Measurements from ENCODE around the gene MYO16. TPM values are rescaled to one million over a fixed set of nuclear protein-coding genes. Genes with fewer than 3 reads are reported as not detected.

The MYO16 gene
- total RNA-seq, 2 donors from 2014 or later, result 0.42 TPM; not detected in 1

DNA sequence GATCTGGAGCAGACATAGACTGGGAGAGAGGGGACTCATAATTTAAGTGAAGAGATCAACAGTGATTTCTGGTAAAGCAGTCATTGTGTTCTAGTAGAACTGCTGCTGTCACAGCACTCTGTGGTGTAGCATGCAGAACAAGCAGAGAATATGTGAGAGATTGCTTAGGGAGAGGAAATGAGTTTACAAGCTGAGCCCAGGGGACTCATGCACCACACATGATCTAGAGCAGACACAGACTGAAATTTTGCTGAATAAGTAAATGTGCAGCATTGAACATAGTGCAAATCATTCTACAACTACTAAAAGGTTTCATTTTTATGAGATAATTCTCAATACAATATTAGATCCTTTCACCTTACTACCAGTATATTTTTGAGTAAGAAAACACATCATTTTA lies 125.7 kb downstream of the MYO16 start:
- no peak overlapping the region for H3K4me3 ChIP-seq
- no peaks in the 10 kb centered on the region for H3K4me1 ChIP-seq (ENCODE audit: control insufficient read depth in 1 of 2, low read depth in 2 of 2)
- H3K27ac ChIP-seq, result no peak overlapping the region
- TF ChIP-seq, protein P1, sequence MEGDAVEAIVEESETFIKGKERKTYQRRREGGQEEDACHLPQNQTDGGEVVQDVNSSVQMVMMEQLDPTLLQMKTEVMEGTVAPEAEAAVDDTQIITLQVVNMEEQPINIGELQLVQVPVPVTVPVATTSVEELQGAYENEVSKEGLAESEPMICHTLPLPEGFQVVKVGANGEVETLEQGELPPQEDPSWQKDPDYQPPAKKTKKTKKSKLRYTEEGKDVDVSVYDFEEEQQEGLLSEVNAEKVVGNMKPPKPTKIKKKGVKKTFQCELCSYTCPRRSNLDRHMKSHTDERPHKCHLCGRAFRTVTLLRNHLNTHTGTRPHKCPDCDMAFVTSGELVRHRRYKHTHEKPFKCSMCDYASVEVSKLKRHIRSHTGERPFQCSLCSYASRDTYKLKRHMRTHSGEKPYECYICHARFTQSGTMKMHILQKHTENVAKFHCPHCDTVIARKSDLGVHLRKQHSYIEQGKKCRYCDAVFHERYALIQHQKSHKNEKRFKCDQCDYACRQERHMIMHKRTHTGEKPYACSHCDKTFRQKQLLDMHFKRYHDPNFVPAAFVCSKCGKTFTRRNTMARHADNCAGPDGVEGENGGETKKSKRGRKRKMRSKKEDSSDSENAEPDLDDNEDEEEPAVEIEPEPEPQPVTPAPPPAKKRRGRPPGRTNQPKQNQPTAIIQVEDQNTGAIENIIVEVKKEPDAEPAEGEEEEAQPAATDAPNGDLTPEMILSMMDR (IDR thresholded peaks at IDR 0.05), result no peak
- DNase-seq (ENCODE audit: low spot score) (no peak), ATAC-seq (ENCODE audit: insufficient number of reproducible peaks, low FRiP score, low read depth) (no peak)
- no peaks in the 10 kb centered on the region for H3K9me3 ChIP-seq
- no peaks in the 10 kb centered on the region for H3K36me3 ChIP-seq
- H3K27me3 ChIP-seq (replicated peaks; ENCODE audit: insufficient read depth), result no peaks in the 10 kb centered on the region

DNA sequence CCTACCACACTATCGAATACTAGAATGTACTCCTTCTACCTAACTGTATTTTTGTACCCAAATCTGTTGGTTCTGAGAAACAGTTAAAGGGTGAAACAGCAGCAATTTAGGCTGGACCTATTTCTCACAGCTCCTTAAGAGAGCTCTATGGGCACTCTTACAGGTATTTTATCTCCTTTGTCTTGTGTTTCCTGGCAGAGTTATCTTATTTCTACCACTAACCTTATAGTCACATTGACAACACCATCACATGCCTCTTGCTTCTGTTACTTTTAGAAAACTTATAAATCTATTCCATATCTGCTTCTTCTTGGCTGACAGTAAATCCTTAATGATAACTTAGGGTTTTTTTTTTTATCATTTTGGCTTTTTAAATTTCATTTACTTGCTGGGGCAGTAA lies 130.7 kb downstream of the MYO16 start:
- TF ChIP-seq, protein P1 (IDR thresholded peaks at IDR 0.05), result no peak
- ATAC-seq (ENCODE audit: insufficient number of reproducible peaks, low FRiP score, low read depth), result no peak
- no peak overlapping the region for H3K4me3 ChIP-seq
- H3K27me3 ChIP-seq (replicated peaks; ENCODE audit: insufficient read depth), result no peaks in the 10 kb centered on the region
- no peak for DNase-seq (ENCODE audit: low spot score)
- no peaks in the 10 kb centered on the region for H3K4me1 ChIP-seq (ENCODE audit: control insufficient read depth in 1 of 2, low read depth in 2 of 2)
- H3K27ac ChIP-seq, result no peak overlapping the region
- H3K9me3 ChIP-seq, result no peaks in the 10 kb centered on the region
- H3K36me3 ChIP-seq, result no peaks in the 10 kb centered on the region

DNA sequence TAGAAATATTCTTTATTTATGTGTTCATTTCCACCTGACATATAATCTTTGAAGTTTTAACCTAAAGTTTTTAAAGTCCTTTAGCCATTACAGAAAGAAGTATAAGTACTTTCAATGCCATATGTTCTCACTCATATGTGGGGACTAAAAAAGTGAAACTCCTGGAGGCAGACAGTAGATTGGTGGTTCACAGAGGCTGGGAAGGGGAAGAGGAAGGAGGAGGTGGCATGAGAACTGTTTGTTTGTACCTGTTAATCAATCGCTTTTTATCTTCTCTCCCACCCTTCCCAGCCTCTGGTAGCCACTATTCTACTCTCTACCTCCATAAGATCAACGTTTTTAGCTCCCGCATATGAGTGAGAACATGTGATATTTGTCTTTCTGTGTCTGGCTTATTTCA lies 131.1 kb downstream of the MYO16 start:
- Histone ChIP-seq H3K36me3 (no peaks in the 10 kb centered on the region), H3K27me3 (replicated peaks; ENCODE audit: insufficient read depth) (no peaks in the 10 kb centered on the region), H3K4me1 (ENCODE audit: control insufficient read depth in 1 of 2, low read depth in 2 of 2) (no peaks in the 10 kb centered on the region), H3K4me3 (no peak overlapping the region), H3K27ac (no peak overlapping the region), H3K9me3 (no peaks in the 10 kb centered on the region)
- no peak for ATAC-seq (ENCODE audit: insufficient number of reproducible peaks, low FRiP score, low read depth)
- TF ChIP-seq, protein P1 (IDR thresholded peaks at IDR 0.05), result no peak
- DNase-seq (ENCODE audit: low spot score), result no peak

DNA sequence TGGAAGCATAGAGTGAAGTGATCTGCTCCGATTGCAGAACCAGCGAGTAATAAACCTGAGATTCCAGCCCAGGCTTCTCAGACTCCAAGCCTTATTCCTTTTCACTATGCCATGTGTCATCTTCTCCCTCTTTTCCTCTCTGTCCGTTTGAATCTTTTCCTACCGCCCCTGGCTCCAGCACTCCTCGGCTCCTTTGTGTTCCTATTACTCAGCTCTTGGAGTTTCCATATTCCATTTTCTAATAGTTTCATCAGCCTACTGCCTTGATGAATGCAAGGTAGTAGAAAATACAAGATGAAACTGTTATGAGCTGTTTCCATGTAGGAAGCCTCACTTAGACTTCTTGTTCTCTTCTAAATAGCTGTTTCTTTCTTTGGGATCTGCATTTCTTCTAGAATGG lies 138.6 kb downstream of the MYO16 start:
- TF ChIP-seq, protein P1 (IDR thresholded peaks at IDR 0.05), result no peak
- Histone ChIP-seq H3K36me3 (no peaks in the 10 kb centered on the region), H3K4me1 (ENCODE audit: control insufficient read depth in 1 of 2, low read depth in 2 of 2) (no peaks in the 10 kb centered on the region), H3K27me3 (replicated peaks; ENCODE audit: insufficient read depth) (no peaks in the 10 kb centered on the region), H3K27ac (no peak overlapping the region), H3K9me3 (no peaks in the 10 kb centered on the region), H3K4me3 (no peak overlapping the region)
- DNase-seq (ENCODE audit: low spot score) (no peak), ATAC-seq (ENCODE audit: insufficient number of reproducible peaks, low FRiP score, low read depth) (no peak)

DNA sequence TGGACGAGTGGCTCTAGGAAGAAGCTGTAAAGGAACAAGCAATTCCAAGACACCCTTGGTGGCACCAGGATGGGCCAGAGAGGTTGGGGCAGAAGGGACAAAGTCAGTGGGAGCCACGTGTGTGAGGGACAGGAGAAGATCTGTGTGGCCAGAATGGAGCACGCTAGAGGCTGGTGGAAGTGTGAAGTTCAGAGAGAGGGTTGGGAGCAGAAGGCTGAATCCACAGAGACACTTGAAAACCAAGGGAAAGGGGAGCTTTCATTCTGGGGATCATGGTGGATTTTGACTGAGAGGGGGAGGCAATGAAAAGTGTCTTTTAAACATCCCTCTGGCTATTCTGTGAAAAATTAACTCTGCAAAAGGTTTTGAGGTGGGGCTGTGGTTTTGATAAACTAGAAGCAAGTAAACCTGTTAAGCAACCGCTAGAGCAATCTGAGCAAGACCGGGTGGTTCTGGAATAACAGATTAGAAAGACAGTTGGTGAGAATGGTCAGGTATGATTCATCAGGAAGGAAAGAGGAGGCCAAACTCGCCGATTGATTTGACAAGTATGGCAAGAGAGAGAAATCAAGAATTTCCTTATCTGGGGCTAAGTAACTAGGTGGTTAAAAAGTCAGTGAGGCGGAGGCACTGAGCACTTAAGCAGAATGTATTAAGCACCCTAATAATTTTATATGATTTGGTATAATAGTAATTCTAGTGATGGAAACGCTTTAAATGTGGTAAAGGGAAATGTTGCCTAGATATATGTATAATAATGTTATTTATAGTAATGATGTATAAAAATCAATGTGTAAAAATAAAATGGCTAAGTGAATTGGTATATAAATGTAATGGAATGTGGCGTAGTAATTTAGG lies 140.0 kb downstream of the MYO16 start:
- H3K4me1 ChIP-seq (ENCODE audit: control insufficient read depth in 1 of 2, low read depth in 2 of 2), result no peaks in the 10 kb centered on the region
- DNase-seq (ENCODE audit: low spot score), result no peak
- H3K9me3 ChIP-seq, result no peaks in the 10 kb centered on the region
- ATAC-seq (ENCODE audit: insufficient number of reproducible peaks, low FRiP score, low read depth), result no peak
- TF ChIP-seq, protein P1 (IDR thresholded peaks at IDR 0.05), result no peak
- no peak overlapping the region for H3K4me3 ChIP-seq
- no peaks in the 10 kb centered on the region for H3K27me3 ChIP-seq (replicated peaks; ENCODE audit: insufficient read depth)
- no peak overlapping the region for H3K27ac ChIP-seq
- H3K36me3 ChIP-seq, result no peaks in the 10 kb centered on the region

Measured in thoracic aorta (tissue), 2 donors.